Esophagus muscularis mucosa (tissue), 4 donors: ENCODE results near the gene CGB3.
"Not testable (repeated sequence)": the region's sequence is repeated elsewhere in the genome, so short reads cannot be mapped to it uniquely, and the experiment has no call there.

Source experiments
- EP300 ChIP-seq: sonication (generic); formaldehyde crosslinking; IDR thresholded peaks from one replicate; pipeline ENCODE4 v1.6.1; 2017; ENCODE audit warnings: antibody characterized with exemption
- POLR2A ChIP-seq: fragments of 450-650 bp; IDR thresholded peaks from one replicate; pipeline ENCODE4 v1.6.1; 2017; ENCODE audit warnings: antibody characterized with exemption, moderate library complexity, mild to moderate bottlenecking, low read depth
- POLR2AphosphoS5 ChIP-seq, 2 donors: sonication (generic); formaldehyde crosslinking; IDR thresholded peaks; one replicate each; pipeline ENCODE4 v1.6.1; 2017; ENCODE audit warnings: antibody characterized with exemption in 2 of 2
- TF ChIP-seq, protein P1 (sequence below), 3 experiments: fragments of 200-600 bp in 2 of 3; fragments of 450-650 bp in 1 of 3; sonication (generic) in 2 of 3; IDR thresholded peaks; one replicate each; pipeline ENCODE4 v1.5.1; 2017 to 2019; ENCODE audit warnings: antibody characterized with exemption in 3 of 3, mild to moderate bottlenecking in 2 of 3, moderate library complexity in 1 of 3

DNA sequence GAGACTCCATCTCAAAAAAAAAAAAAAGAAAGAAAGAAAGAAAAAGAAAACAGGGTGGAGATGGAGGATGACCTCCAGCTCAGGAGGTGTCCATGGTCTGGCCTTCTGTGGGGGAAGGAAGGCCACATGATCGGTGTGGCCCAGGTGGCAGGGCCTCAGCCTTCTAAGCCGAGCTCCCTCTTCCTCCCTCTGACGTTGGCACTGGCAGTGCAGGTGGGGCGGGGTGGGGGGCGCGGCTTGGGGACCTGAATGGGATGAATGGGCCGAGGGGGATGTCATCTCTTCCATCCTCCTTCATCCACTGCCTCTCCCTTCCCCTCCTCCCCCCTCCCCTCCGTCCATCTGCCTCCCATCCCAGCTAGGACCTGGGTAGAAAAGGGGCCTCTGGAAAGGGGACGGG lies 15.6 kb upstream of the CGB3 start:
- TF ChIP-seq, protein P1, sequence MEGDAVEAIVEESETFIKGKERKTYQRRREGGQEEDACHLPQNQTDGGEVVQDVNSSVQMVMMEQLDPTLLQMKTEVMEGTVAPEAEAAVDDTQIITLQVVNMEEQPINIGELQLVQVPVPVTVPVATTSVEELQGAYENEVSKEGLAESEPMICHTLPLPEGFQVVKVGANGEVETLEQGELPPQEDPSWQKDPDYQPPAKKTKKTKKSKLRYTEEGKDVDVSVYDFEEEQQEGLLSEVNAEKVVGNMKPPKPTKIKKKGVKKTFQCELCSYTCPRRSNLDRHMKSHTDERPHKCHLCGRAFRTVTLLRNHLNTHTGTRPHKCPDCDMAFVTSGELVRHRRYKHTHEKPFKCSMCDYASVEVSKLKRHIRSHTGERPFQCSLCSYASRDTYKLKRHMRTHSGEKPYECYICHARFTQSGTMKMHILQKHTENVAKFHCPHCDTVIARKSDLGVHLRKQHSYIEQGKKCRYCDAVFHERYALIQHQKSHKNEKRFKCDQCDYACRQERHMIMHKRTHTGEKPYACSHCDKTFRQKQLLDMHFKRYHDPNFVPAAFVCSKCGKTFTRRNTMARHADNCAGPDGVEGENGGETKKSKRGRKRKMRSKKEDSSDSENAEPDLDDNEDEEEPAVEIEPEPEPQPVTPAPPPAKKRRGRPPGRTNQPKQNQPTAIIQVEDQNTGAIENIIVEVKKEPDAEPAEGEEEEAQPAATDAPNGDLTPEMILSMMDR (IDR thresholded peaks at IDR 0.05) = not testable (repeated sequence)
- not testable (repeated sequence) for TF ChIP-seq POLR2AphosphoS5 (IDR thresholded peaks at IDR 0.05); POLR2A; EP300
